Activated CD4-positive, alpha-beta T cell treated with anti-CD3 and anti-CD28 coated beads for 4 hours (primary cell): ENCODE results near the gene ENPP6.

Experiments used
- DNase-seq, 2 donors: peaks; one replicate each; pipeline ENCODE4 v3.0.0-alpha.2; 2020

The ENPP6 gene

GRCh38 chr4:184188443-184189400, 29.0 kb downstream of the ENPP6 start:
- no peak for DNase-seq

- no peak for DNase-seq
Observed at GRCh38 chr4:184177271-184177670, 40.4 kb downstream of the ENPP6 start.

GRCh38 chr4:184174571-184175488, 42.8 kb downstream of the ENPP6 start:
- DNase-seq = no peak

GRCh38 chr4:184171011-184171410, 46.7 kb downstream of the ENPP6 start:
- DNase-seq = no peak

- DNase-seq = no peak
Observed at GRCh38 chr4:184169225-184169867, 48.3 kb downstream of the ENPP6 start.

- peak; percentile 29 to 40 for DNase-seq
Observed at GRCh38 chr4:184168406-184169019, 49.2 kb downstream of the ENPP6 start.

- no peak for DNase-seq
Observed at GRCh38 chr4:184167576-184167975, 50.1 kb downstream of the ENPP6 start.

- no peak for DNase-seq
Observed at GRCh38 chr4:184166736-184167135, 50.9 kb downstream of the ENPP6 start.

- no peak for DNase-seq
Observed at GRCh38 chr4:184165291-184165690, 52.4 kb downstream of the ENPP6 start.

GRCh38 chr4:184163813-184164212, 53.9 kb downstream of the ENPP6 start:
- no peak for DNase-seq

GRCh38 chr4:184162596-184162995, 55.1 kb downstream of the ENPP6 start:
- DNase-seq = no peak

GRCh38 chr4:184157322-184157721, 60.4 kb downstream of the ENPP6 start:
- no peak for DNase-seq

- no peak for DNase-seq
Observed at GRCh38 chr4:184156163-184156920, 61.3 kb downstream of the ENPP6 start.

GRCh38 chr4:184154199-184154598, 63.5 kb downstream of the ENPP6 start:
- no peak for DNase-seq

- DNase-seq = no peak
Observed at GRCh38 chr4:184153781-184154180, 63.9 kb downstream of the ENPP6 start.

GRCh38 chr4:184151988-184152485, 65.6 kb downstream of the ENPP6 start:
- no peak for DNase-seq

GRCh38 chr4:184150102-184150839, 67.4 kb downstream of the ENPP6 start:
- no peak for DNase-seq

- DNase-seq = no peak
Observed at GRCh38 chr4:184148738-184149637, 68.7 kb downstream of the ENPP6 start.

- no peak for DNase-seq
Observed at GRCh38 chr4:184147858-184148737, 69.6 kb downstream of the ENPP6 start.
